Vagina (tissue), 2 donors: ENCODE results near the gene ODF4.

Experiments
- CTCF ChIP-seq, 3 experiments: fragments of 450-650 bp in 2 of 3; fragments of 200-600 bp in 1 of 3; sonication (generic) in 1 of 3; IDR thresholded peaks; one replicate each; pipeline ENCODE4 v1.5.1; 2017 to 2019; ENCODE audit warnings: antibody characterized with exemption in 3 of 3, mild to moderate bottlenecking in 2 of 3, moderate library complexity in 2 of 3
- POLR2A ChIP-seq, 2 donors: fragments of 450-650 bp; IDR thresholded peaks; one replicate each; pipeline ENCODE4 v1.6.1; 2017; ENCODE audit warnings: antibody characterized with exemption in 2 of 2, mild to moderate bottlenecking in 2 of 2, moderate library complexity in 2 of 2
- POLR2AphosphoS5 ChIP-seq, 2 donors: sonication (generic); formaldehyde crosslinking; IDR thresholded peaks; one replicate each; pipeline ENCODE4 v1.9.0; 2017; ENCODE audit warnings: antibody characterized with exemption in 2 of 2, mild to moderate bottlenecking in 2 of 2, low read depth in 1 of 2; ENCODE audit not compliant: insufficient read depth in 1 of 2

DNA sequence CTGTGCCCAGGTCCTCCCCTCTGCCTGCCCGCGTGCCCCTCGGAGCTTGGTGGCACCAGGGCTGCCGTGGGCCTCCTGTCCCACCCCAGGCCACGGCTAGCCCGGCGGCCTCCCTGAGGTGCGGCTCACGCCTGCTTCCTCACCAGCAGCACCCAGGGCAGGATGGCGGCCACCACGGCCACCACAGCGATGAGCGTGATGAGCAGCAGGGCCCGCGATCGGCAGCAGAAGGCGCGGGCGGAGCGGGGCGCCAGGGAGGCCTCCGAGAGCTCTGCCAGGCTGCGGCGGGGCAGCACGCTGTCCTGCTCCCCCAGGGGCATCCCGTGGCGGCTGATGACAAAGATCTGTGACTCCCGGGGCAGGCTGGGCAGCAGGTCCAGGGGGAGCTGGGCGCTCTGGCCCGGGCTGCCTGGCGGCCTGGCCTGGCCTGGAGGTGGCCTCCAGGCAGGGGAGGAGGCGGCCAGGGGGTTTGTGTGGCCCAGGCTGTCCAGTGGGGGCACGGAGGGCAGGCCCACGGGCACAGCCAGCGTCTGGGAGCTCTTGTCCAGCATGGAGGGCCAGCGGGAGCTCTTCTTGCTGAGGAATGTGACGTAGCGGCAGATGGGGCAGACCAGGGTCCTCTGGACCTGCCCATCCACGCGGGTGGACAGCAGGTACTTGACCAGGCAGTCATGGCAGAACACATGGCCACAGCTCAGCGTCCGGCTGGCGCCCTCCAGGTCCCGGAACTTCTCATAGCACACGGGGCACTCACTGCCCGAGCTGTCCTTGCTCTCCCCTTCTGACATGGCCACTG is 53.2 kb downstream of the ODF4 start:
- TF ChIP-seq POLR2A (IDR thresholded peaks at IDR 0.05) (no peak), CTCF (IDR thresholded peaks at IDR 0.05) (no peak), POLR2AphosphoS5 (IDR thresholded peaks at IDR 0.05; ENCODE audit: insufficient read depth in 1 of 2, low read depth in 1 of 2) (no peak)
